ENCODE results near the gene AFF2.

Gene AFF2

DNA sequence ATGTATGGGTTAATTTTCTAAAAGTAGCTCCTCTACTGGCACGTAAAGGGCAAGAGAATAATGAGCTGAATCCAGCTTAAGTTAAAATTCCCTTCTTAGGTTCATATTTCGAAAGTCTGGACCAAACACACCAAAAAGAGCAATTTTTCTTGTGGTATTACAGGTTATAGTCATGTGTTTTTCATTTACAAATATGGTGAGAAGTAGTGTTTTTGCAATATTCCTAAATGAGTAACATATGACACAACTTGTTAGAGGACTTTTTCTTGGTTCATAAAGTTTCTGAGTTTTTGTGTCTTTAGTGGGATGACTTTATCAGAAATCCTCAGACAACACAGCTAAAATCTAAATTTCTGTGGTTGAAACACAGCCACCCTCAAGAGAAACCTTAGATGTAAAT, 172.1 kb downstream of the AFF2 start:
- no peak overlapping the region for H3K4me3 ChIP-seq (ENCODE audit: low read depth, low read length)
- no peak overlapping the region for H3K27ac ChIP-seq
- no peak for DNase-seq
- H3K27me3 ChIP-seq (replicated peaks): no peaks in the 10 kb centered on the region
- no peaks in the 10 kb centered on the region for H3K36me3 ChIP-seq (replicated peaks)
- in situ Hi-C loops (cut with HindIII; ENCODE audit: low pct_ligation_motif_present, low sequenced_read_pairs): no loop called here
- TF ChIP-seq, protein P1, sequence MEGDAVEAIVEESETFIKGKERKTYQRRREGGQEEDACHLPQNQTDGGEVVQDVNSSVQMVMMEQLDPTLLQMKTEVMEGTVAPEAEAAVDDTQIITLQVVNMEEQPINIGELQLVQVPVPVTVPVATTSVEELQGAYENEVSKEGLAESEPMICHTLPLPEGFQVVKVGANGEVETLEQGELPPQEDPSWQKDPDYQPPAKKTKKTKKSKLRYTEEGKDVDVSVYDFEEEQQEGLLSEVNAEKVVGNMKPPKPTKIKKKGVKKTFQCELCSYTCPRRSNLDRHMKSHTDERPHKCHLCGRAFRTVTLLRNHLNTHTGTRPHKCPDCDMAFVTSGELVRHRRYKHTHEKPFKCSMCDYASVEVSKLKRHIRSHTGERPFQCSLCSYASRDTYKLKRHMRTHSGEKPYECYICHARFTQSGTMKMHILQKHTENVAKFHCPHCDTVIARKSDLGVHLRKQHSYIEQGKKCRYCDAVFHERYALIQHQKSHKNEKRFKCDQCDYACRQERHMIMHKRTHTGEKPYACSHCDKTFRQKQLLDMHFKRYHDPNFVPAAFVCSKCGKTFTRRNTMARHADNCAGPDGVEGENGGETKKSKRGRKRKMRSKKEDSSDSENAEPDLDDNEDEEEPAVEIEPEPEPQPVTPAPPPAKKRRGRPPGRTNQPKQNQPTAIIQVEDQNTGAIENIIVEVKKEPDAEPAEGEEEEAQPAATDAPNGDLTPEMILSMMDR (IDR thresholded peaks at IDR 0.05; ENCODE audit: low read depth, low read length, missing control alignments): no peak

DNA sequence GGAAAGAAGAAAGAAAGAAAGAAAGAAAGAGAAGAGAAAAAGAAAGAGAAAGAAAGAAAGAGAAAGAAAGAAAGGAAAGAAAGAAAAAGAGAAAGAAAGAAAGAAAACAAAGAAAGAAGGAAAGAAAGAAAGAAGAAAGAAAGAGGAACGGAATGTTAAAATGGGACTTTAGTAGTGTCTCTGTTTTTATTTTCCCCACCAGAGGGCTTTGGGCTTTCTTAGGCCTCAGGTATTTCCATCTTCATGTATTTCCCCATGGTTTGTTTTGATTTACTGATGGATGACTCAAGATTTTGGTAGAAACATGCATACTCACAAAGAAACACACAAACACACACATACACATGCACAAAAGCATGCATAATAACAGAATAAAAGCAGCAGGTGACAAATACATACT, 181.2 kb downstream of the AFF2 start:
- TF ChIP-seq, protein P1 (IDR thresholded peaks at IDR 0.05; ENCODE audit: low read depth, low read length, missing control alignments): peak; percentile 17

DNA sequence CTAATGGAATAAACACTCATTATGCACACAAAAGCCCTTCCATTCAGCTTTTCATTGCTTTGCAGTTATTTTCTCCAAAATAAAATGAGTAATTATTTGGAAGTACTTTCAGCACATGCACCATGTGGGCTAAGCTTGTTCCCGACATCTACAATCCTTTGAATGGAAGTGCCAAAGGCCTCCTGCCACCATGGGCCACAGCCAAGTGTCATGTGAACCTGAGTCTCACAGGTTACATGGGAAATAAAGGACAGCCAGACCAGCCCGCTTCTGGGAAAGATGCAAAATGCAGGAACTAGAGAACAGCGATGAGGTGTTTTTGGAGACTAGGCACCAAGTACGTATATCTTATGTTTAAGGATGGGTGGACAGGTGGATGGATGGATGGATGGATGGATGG, 181.8 kb downstream of the AFF2 start:
- Histone ChIP-seq H3K4me3 (ENCODE audit: low read depth, low read length) (no peak overlapping the region), H3K27me3 (replicated peaks) (no peaks in the 10 kb centered on the region), H3K36me3 (replicated peaks) (no peaks in the 10 kb centered on the region), H3K27ac (no peak overlapping the region)
- in situ Hi-C loops (cut with HindIII; ENCODE audit: low pct_ligation_motif_present, low sequenced_read_pairs): no loop called here
- no peak for DNase-seq
- TF ChIP-seq, protein P1 (IDR thresholded peaks at IDR 0.05; ENCODE audit: low read depth, low read length, missing control alignments): no peak

More for the DNA sequence above, 181.2 kb downstream of the AFF2 start:
- no peak overlapping the region for H3K27ac ChIP-seq
- in situ Hi-C loops (cut with HindIII; ENCODE audit: low pct_ligation_motif_present, low sequenced_read_pairs): no loop called here
- no peak overlapping the region for H3K4me3 ChIP-seq (ENCODE audit: low read depth, low read length)
- H3K36me3 ChIP-seq (replicated peaks): no peaks in the 10 kb centered on the region
- no peak for DNase-seq
- H3K27me3 ChIP-seq (replicated peaks): no peaks in the 10 kb centered on the region

DNA sequence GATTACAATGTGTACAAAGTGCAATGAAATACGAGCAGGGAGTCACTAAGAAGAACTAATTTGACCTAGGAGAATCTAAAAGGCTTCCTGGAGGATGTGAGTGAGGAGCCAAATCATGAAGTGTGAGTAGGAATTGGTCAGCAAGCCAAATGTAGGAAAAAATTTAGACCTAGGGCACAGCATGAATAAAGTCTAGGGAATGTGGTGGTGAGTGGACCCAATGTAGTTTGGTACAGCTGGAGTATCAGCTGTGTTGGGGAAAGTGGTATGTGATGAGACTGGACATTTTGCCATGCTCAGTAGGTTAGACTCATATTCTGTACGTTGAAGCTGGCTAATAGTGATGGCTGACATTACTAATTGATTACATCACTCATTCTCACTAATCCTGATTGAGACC, 191.0 kb downstream of the AFF2 start:
- TF ChIP-seq, protein P1 (IDR thresholded peaks at IDR 0.05; ENCODE audit: low read depth, low read length, missing control alignments): no peak
- H3K4me3 ChIP-seq (ENCODE audit: low read depth, low read length): no peak overlapping the region
- H3K27ac ChIP-seq: no peak overlapping the region
- H3K27me3 ChIP-seq (replicated peaks): no peaks in the 10 kb centered on the region
- no peak for DNase-seq
- H3K36me3 ChIP-seq (replicated peaks): no peaks in the 10 kb centered on the region
- in situ Hi-C loops (cut with HindIII; ENCODE audit: low pct_ligation_motif_present, low sequenced_read_pairs): no loop called here

DNA sequence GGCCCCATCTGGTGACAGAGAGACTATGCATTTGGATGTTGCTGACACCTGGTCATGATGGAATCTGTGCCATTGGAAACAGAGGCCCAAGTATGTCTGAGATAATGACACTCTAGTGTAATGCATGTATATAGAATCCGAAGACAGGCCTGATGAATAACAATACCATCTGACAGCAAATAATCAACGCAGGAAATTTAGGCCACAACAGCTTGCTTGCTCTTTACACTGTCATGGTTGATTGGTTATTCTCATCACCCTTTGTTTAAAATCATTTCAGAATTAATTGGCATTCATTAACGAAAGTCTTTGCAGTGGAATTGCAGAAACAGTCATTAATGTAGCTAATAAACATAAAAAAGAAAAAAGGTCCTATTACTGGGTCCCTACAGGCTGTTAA, 194.8 kb downstream of the AFF2 start:
- no peaks in the 10 kb centered on the region for H3K27me3 ChIP-seq (replicated peaks)
- no peaks in the 10 kb centered on the region for H3K36me3 ChIP-seq (replicated peaks)
- in situ Hi-C loops (cut with HindIII; ENCODE audit: low pct_ligation_motif_present, low sequenced_read_pairs): no loop called here
- no peak overlapping the region for H3K27ac ChIP-seq
- DNase-seq: no peak
- no peak overlapping the region for H3K4me3 ChIP-seq (ENCODE audit: low read depth, low read length)
- TF ChIP-seq, protein P1 (IDR thresholded peaks at IDR 0.05; ENCODE audit: low read depth, low read length, missing control alignments): no peak

DNA sequence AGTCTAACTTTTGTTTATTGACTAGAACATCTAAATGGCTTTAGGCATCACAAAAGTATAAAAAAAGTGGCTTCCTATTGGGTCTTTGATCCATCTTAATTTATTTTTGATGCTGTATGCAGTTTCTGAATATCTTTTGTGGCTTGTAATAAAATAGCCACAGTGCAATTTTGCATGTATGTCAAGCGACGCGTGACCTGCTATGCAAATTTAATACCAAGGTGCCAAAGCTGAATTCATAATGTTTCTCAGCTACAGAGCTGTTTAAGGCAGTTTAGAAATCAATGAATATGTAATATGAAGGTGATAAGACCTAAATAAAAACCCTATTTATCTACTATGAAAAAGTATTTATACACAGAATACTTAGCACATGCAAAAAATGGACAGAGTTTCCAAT, 197.8 kb downstream of the AFF2 start:
- no peak for DNase-seq
- H3K27ac ChIP-seq: no peak overlapping the region
- H3K36me3 ChIP-seq (replicated peaks): no peaks in the 10 kb centered on the region
- in situ Hi-C loops (cut with HindIII; ENCODE audit: low pct_ligation_motif_present, low sequenced_read_pairs): no loop called here
- TF ChIP-seq, protein P1 (IDR thresholded peaks at IDR 0.05; ENCODE audit: low read depth, low read length, missing control alignments): no peak
- H3K27me3 ChIP-seq (replicated peaks): no peaks in the 10 kb centered on the region
- H3K4me3 ChIP-seq (ENCODE audit: low read depth, low read length): no peak overlapping the region
